IPS-18a (cell line): ENCODE data around the gene FOXN3.

Experiments used
- H3K27ac ChIP-seq: one replicate; pipeline ENCODE4 v1.5.1; 2013; ENCODE audit warnings: low read length
- H3K27me3 ChIP-seq: one replicate; pipeline ENCODE4 v1.6.1; 2013; ENCODE audit warnings: mild to moderate bottlenecking, low read length; ENCODE audit not compliant: control insufficient read depth, insufficient read depth
- H3K36me3 ChIP-seq: one replicate; pipeline ENCODE4 v1.6.1; 2013; ENCODE audit warnings: low read depth, low read length; ENCODE audit not compliant: control insufficient read depth
- H3K4me1 ChIP-seq: one replicate; pipeline ENCODE4 v1.6.1; 2013; ENCODE audit warnings: low read depth, low read length; ENCODE audit not compliant: control insufficient read depth
- H3K4me3 ChIP-seq: one replicate; pipeline ENCODE4 v1.5.1; 2013; ENCODE audit warnings: low read length
- H3K9ac ChIP-seq: one replicate; pipeline ENCODE4 v1.6.1; 2013; ENCODE audit warnings: mild to moderate bottlenecking, low read length, moderate library complexity
- H3K9me3 ChIP-seq: one replicate; pipeline ENCODE4 v1.6.1; 2013; ENCODE audit warnings: low read depth, low read length; ENCODE audit not compliant: control insufficient read depth

FOXN3 gene

GRCh38 chr14:89197623-89198022 lies 219.4 kb downstream of the FOXN3 start:
- Histone ChIP-seq H3K36me3 (no peaks in the 10 kb centered on the region), H3K27ac (no peak overlapping the region), H3K4me3 (no peak overlapping the region), H3K9me3 (no peaks in the 10 kb centered on the region), H3K27me3 (no peaks in the 10 kb centered on the region), H3K4me1 (peaks cover 4% of the 10 kb centered on the region), H3K9ac (no peak overlapping the region)

DNA sequence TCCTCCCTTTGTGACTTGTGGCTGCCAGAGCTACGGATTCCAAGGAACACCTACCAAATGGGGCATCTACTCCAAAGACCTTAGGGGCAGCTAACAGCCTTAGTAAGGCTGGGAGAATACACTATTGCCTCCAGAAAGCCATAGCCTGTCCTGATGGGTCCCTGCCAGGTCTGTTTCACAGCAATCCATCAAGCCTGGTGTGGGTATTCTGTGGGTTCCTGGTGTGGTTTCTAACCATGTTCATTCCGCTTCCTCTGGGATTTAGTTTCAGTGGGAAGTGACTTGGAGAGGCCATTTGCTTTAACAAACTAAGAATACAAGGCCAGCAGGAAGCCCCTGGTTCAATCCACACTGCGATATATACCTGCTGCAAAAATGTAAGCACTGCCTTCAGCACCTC lies 220.5 kb downstream of the FOXN3 start:
- no peaks in the 10 kb centered on the region for H3K9me3 ChIP-seq
- H3K36me3 ChIP-seq = no peaks in the 10 kb centered on the region
- H3K27me3 ChIP-seq = no peaks in the 10 kb centered on the region
- no peak overlapping the region for H3K4me3 ChIP-seq
- no peak overlapping the region for H3K27ac ChIP-seq
- H3K9ac ChIP-seq = no peak overlapping the region
- H3K4me1 ChIP-seq = no peaks in the 10 kb centered on the region

GRCh38 chr14:89194376-89194775 lies 222.7 kb downstream of the FOXN3 start:
- H3K4me1 ChIP-seq = no peaks in the 10 kb centered on the region
- no peak overlapping the region for H3K4me3 ChIP-seq
- no peak overlapping the region for H3K27ac ChIP-seq
- no peaks in the 10 kb centered on the region for H3K36me3 ChIP-seq
- no peaks in the 10 kb centered on the region for H3K27me3 ChIP-seq
- H3K9me3 ChIP-seq = no peaks in the 10 kb centered on the region
- no peak overlapping the region for H3K9ac ChIP-seq

DNA sequence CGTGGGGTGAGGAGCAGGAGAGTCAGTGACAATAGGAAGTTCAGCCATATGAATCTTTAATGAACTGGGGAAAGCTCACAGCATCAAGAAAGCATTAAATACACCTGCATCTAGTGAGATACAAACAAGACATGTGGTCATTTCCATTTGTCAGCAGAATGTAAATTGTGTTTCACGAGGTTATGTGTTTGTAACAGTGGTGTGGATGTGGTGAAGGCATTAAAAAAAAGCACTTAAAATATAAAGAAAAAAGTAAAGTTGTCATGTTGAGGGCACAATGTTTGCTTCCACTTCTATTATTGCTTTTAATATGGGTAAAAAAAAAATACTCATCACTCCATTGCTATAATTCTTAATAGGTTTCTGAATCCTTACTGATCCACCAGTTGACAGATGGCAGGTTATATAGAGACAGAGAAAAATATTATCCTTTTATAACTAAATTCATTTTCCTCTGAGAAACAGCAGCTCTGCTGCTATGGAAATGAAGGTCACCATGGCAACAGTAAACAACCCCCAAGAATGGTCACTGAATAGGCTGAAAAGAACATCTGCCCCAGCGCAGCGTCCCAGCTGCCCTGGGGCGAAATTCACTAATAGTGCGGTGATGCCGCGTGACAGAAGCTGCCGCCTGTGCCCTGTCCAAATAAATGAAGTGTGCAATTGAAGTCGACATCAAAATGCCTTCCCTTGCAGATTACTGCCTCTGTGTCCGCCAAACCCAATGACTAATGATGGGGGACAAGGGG lies 226.1 kb downstream of the FOXN3 start:
- Histone ChIP-seq H3K4me1 (peaks cover 9% of the 10 kb centered on the region), H3K36me3 (no peaks in the 10 kb centered on the region), H3K4me3 (no peak overlapping the region), H3K27me3 (no peaks in the 10 kb centered on the region), H3K9ac (no peak overlapping the region), H3K9me3 (no peaks in the 10 kb centered on the region), H3K27ac (peak overlapping the region; percentile 25)

- H3K36me3 ChIP-seq = no peaks in the 10 kb centered on the region
- no peaks in the 10 kb centered on the region for H3K27me3 ChIP-seq
- no peak overlapping the region for H3K9ac ChIP-seq
- no peak overlapping the region for H3K27ac ChIP-seq
- H3K4me3 ChIP-seq = no peak overlapping the region
- no peaks in the 10 kb centered on the region for H3K9me3 ChIP-seq
- H3K4me1 ChIP-seq = peaks cover 9% of the 10 kb centered on the region
Measured at GRCh38 chr14:89188492-89188891, 228.5 kb downstream of the FOXN3 start.

- Histone ChIP-seq H3K27ac (no peak overlapping the region), H3K9ac (no peak overlapping the region), H3K9me3 (no peaks in the 10 kb centered on the region), H3K36me3 (no peaks in the 10 kb centered on the region), H3K4me1 (peaks cover 9% of the 10 kb centered on the region), H3K4me3 (no peak overlapping the region), H3K27me3 (no peaks in the 10 kb centered on the region)
Measured at GRCh38 chr14:89187501-89187900, 229.5 kb downstream of the FOXN3 start.

- peaks cover 9% of the 10 kb centered on the region for H3K4me1 ChIP-seq
- no peaks in the 10 kb centered on the region for H3K27me3 ChIP-seq
- no peak overlapping the region for H3K9ac ChIP-seq
- H3K4me3 ChIP-seq = no peak overlapping the region
- no peaks in the 10 kb centered on the region for H3K36me3 ChIP-seq
- no peaks in the 10 kb centered on the region for H3K9me3 ChIP-seq
- H3K27ac ChIP-seq = no peak overlapping the region
Measured at GRCh38 chr14:89186856-89187376, 230.1 kb downstream of the FOXN3 start.

- Histone ChIP-seq H3K27ac (no peak overlapping the region), H3K4me3 (no peak overlapping the region), H3K36me3 (no peaks in the 10 kb centered on the region), H3K27me3 (no peaks in the 10 kb centered on the region), H3K9me3 (no peaks in the 10 kb centered on the region), H3K9ac (no peak overlapping the region), H3K4me1 (peaks cover 9% of the 10 kb centered on the region)
Measured at GRCh38 chr14:89185919-89186855, 230.8 kb downstream of the FOXN3 start.

DNA sequence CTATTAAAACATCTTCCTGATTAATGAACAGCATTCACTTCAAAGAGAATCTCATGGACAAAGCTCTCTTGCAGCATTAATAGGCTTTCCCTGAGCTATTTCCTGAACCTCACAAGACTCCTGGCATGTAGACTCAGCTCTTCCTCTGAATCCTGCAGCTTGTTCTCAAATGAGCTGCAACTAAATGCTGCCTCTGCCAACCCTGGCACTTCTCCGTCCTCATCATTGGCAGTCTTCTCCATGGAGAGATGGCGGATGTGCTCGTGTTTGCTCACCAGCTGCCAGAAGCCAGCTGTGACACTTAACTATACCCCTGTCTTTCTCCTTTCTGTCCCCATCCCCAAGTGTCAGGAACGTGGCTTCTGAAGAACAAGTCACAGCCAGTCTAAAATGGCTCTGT lies 232.1 kb downstream of the FOXN3 start:
- H3K9ac ChIP-seq = no peak overlapping the region
- H3K36me3 ChIP-seq = peaks cover under 1% of the 10 kb centered on the region
- H3K4me3 ChIP-seq = no peak overlapping the region
- no peak overlapping the region for H3K27ac ChIP-seq
- no peaks in the 10 kb centered on the region for H3K9me3 ChIP-seq
- peaks cover 9% of the 10 kb centered on the region for H3K4me1 ChIP-seq
- H3K27me3 ChIP-seq = no peaks in the 10 kb centered on the region

DNA sequence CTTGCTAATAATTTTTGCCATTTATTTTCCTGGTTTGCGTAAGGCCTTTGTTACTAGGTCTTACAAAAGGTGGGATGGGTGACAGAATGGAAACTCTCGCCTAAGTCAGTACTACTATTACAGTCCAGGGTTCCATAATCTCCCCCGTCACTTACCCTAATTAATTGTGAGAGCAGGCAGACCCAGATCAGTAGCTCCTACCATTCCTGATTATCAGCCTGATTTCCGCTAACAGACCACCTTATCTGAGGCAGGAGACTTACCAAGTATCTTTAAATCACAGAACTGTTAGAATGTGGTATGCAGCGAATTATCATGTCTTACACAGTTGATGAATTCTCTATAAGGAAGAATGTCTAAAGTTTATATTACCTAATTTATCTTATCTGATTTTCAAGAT lies 234.7 kb downstream of the FOXN3 start:
- Histone ChIP-seq H3K9ac (no peak overlapping the region), H3K27me3 (no peaks in the 10 kb centered on the region), H3K36me3 (peaks cover 9% of the 10 kb centered on the region), H3K4me3 (no peak overlapping the region), H3K27ac (no peak overlapping the region), H3K4me1 (peaks cover 9% of the 10 kb centered on the region), H3K9me3 (no peaks in the 10 kb centered on the region)

DNA sequence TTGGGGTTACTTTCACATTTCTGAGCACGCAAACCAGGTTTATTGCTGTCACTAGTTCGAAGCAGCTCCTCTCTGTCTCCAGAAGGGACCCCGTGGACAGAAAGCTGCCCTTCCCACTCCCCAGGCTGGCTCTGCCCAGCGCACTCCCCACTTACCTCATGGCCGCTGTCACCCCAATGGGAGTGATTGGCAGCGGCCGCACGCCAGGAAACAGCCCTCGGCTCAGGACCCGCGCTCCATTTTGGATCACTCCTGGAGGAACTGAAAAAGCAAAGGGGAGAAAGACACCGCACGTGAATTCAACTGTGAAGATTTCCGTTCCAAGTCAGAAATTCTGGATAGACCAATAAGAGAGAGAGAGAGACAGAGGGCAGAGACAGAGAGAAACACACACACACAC lies 236.5 kb downstream of the FOXN3 start:
- Histone ChIP-seq H3K4me3 (no peak overlapping the region), H3K4me1 (no peaks in the 10 kb centered on the region), H3K27me3 (no peaks in the 10 kb centered on the region), H3K9ac (no peak overlapping the region), H3K36me3 (peaks cover 15% of the 10 kb centered on the region), H3K27ac (no peak overlapping the region), H3K9me3 (no peaks in the 10 kb centered on the region)
